IMR-90 (cell line): ENCODE data around the gene ITPRIP. TPM values are rescaled to one million over a fixed set of nuclear protein-coding genes. Genes with fewer than 3 reads are reported as not detected.

Source experiments
- ATAC-seq: fragments of 200-7000 bp; cut with Tn5 transposase; 2 replicates; pipeline ENCODE4 v1.9.1; 2020; ENCODE audit warnings: low read depth, mild to moderate bottlenecking, moderate library complexity
- BruUV-seq: library from RNA; stranded (reverse); fragments of 400-500 nt; replicated peaks from 2 replicates; lab custom pipeline; 2021; lab: Mats Ljungman, UMichigan
- CTCF ChIA-PET: fragments of 300-600 bp; formaldehyde crosslinking; extraction: SDS; loops from one replicate; lab custom pipeline; 2021; ENCODE audit warnings: antibody characterized with exemption; lab: Yijun Ruan, JAX
- POLR2A ChIA-PET: fragments of 300-600 bp; sonication (Branson Sonifier 250); formaldehyde crosslinking; loops from one replicate; lab custom pipeline; 2022; ENCODE audit warnings: antibody characterized with exemption; ENCODE audit not compliant: unreplicated experiment; lab: Charles Lee
- DNase-seq: peaks from one replicate; pipeline ENCODE4 v3.0.0; 2013
- H2AFZ ChIP-seq: replicated peaks from 2 replicates; pipeline ENCODE3; 2013; ENCODE audit warnings: low read length, mild to moderate bottlenecking; ENCODE audit not compliant: poor library complexity
- H2AK5ac ChIP-seq: 2 replicates; pipeline ENCODE4 v1.6.1; 2013; ENCODE audit warnings: low read depth, low read length, inconsistent platforms
- H2AK9ac ChIP-seq: replicated peaks from 2 replicates; pipeline ENCODE3; 2013; ENCODE audit warnings: mild to moderate bottlenecking, low read depth, low read length, moderate library complexity; ENCODE audit not compliant: poor library complexity
- H2BK120ac ChIP-seq: 2 replicates; pipeline ENCODE4 v1.6.1; 2013; ENCODE audit warnings: low read depth, low read length, inconsistent platforms
- H2BK15ac ChIP-seq: 3 replicates; pipeline ENCODE4 v1.6.1; 2013; ENCODE audit warnings: low read depth, low read length, inconsistent platforms
- H2BK20ac ChIP-seq: 2 replicates; pipeline ENCODE4 v1.6.1; 2013; ENCODE audit warnings: low read depth, mild to moderate bottlenecking, inconsistent platforms, low read length, moderate library complexity
- H2BK5ac ChIP-seq: 2 replicates; pipeline ENCODE4 v1.6.1; 2013; ENCODE audit warnings: mild to moderate bottlenecking, low read depth, low read length, inconsistent platforms; ENCODE audit not compliant: poor library complexity, severe bottlenecking
- H3K14ac ChIP-seq: replicated peaks from 2 replicates; pipeline ENCODE4 v1.6.1; 2013; ENCODE audit warnings: low read depth, low read length, inconsistent platforms
- H3K18ac ChIP-seq: 2 replicates; pipeline ENCODE4 v1.6.1; 2013; ENCODE audit warnings: low read depth, low read length, control low read depth
- H3K23ac ChIP-seq: 2 replicates; pipeline ENCODE4 v1.6.1; 2013; ENCODE audit warnings: low read depth, low read length, inconsistent platforms
- H3K27ac ChIP-seq: 2 replicates; pipeline ENCODE4 v1.5.1; 2013; ENCODE audit warnings: mild to moderate bottlenecking, control low read depth, low read length; ENCODE audit not compliant: insufficient read depth
- H3K27me3 ChIP-seq: 2 replicates; pipeline ENCODE4 v1.6.1; 2013; ENCODE audit warnings: low read length; ENCODE audit not compliant: control insufficient read depth, insufficient read depth
- H3K36me3 ChIP-seq: 2 replicates; pipeline ENCODE4 v1.6.1; 2013; ENCODE audit warnings: low read length, mixed read lengths; ENCODE audit not compliant: control insufficient read depth, insufficient read depth
- H3K4ac ChIP-seq: 2 replicates; pipeline ENCODE4 v1.6.1; 2013; ENCODE audit warnings: low read depth, low read length, inconsistent platforms
- H3K4me1 ChIP-seq: 2 replicates; pipeline ENCODE4 v1.6.1; 2013; ENCODE audit warnings: low read length, mixed read lengths; ENCODE audit not compliant: control insufficient read depth, insufficient read depth
- H3K4me2 ChIP-seq: 2 replicates; pipeline ENCODE4 v1.6.1; 2013; ENCODE audit warnings: low read depth, mild to moderate bottlenecking, control low read depth, low read length, moderate library complexity
- H3K4me3 ChIP-seq: 2 replicates; pipeline ENCODE4 v1.5.1; 2013; ENCODE audit warnings: low read depth, mild to moderate bottlenecking, control low read depth, low read length, moderate library complexity; ENCODE audit not compliant: insufficient read depth
- H3K56ac ChIP-seq: 2 replicates; pipeline ENCODE4 v1.6.1; 2013; ENCODE audit warnings: low read length, inconsistent platforms; ENCODE audit not compliant: insufficient read depth; ENCODE audit errors: extremely low read depth
- H3K79me1 ChIP-seq, 2 experiments: 2 replicates each; pipeline ENCODE4 v1.6.1; 2013; ENCODE audit warnings: low read length in 2 of 2, inconsistent platforms in 1 of 2, low read depth in 1 of 2
- H3K9ac ChIP-seq: 2 replicates; pipeline ENCODE4 v1.6.1; 2013; ENCODE audit warnings: low read depth, low read length, control low read depth
- H3K9me1 ChIP-seq: 2 replicates; pipeline ENCODE4 v1.6.1; 2013; ENCODE audit warnings: low read length, inconsistent platforms; ENCODE audit not compliant: insufficient read depth
- H3K9me3 ChIP-seq: 2 replicates; pipeline ENCODE4 v1.6.1; 2013; ENCODE audit warnings: low read length; ENCODE audit not compliant: control insufficient read depth, insufficient read depth
- H4K20me1 ChIP-seq: 2 replicates; pipeline ENCODE4 v1.6.1; 2013; ENCODE audit warnings: low read length, inconsistent platforms; ENCODE audit not compliant: insufficient read depth
- H4K5ac ChIP-seq: 2 replicates; pipeline ENCODE4 v1.6.1; 2013; ENCODE audit warnings: mild to moderate bottlenecking, low read depth, low read length, control low read depth
- H4K8ac ChIP-seq, 2 experiments: 2 replicates each; pipeline ENCODE4 v1.6.1; 2013; ENCODE audit warnings: low read depth in 2 of 2, low read length in 2 of 2, control low read depth in 1 of 2, inconsistent platforms in 1 of 2
- H4K91ac ChIP-seq: 2 replicates; pipeline ENCODE4 v1.6.1; 2013; ENCODE audit warnings: low read depth, low read length, inconsistent platforms; ENCODE audit not compliant: insufficient read depth
- FOS ChIP-seq: fragments of 150-350 bp; IDR thresholded peaks from 2 replicates; pipeline ENCODE4 v1.6.1; 2016; ENCODE audit warnings: low read depth, low read length
- MAZ ChIP-seq: IDR thresholded peaks from 2 replicates; pipeline ENCODE4 v1.6.1; 2012; ENCODE audit warnings: low read depth, mild to moderate bottlenecking, low read length, improper control_type of control experiment, moderate library complexity, borderline replicate concordance
- NFE2L2 ChIP-seq: fragments of 150-350 bp; IDR thresholded peaks from 2 replicates; pipeline ENCODE4 v1.6.1; 2016; ENCODE audit warnings: low read depth, mild to moderate bottlenecking, low read length
- POLR2A ChIP-seq: IDR thresholded peaks from 2 replicates; pipeline ENCODE4 v1.6.1; 2012; ENCODE audit warnings: mild to moderate bottlenecking, low read depth, low read length
- RCOR1 ChIP-seq: IDR thresholded peaks from 2 replicates; pipeline ENCODE4 v1.6.1; 2012; ENCODE audit warnings: mild to moderate bottlenecking, low read length, improper control_type of control experiment; ENCODE audit not compliant: insufficient replicate concordance
- RFX5 ChIP-seq: IDR thresholded peaks from 2 replicates; pipeline ENCODE4 v1.8.0; 2012; ENCODE audit warnings: low read depth, mild to moderate bottlenecking, low read length, moderate library complexity
- USF2 ChIP-seq: fragments of 150-350 bp; IDR thresholded peaks from 2 replicates; pipeline ENCODE4 v1.6.1; 2017; ENCODE audit warnings: mild to moderate bottlenecking, antibody characterized with exemption, low read length, low read depth
- WGBS, 2 experiments: methylation state at CpG; one replicate each; pipeline versions ENCODE4 v1.1.5 to v1.1.7; 2013; ENCODE audit warnings: missing lambda C conversion rate in 2 of 2; ENCODE audit not compliant: insufficient read length in 1 of 2; ENCODE audit errors: extremely low coverage in 2 of 2; 5-methylcytosine and 5-hydroxymethylcytosine counted together
- dilution Hi-C: fragments of 300-500 bp; cut with HindIII; formaldehyde crosslinking; loops from one replicate; pipeline ENCODE4 v1.14.3; 2018; ENCODE audit warnings: low sequenced_read_pairs; ENCODE audit not compliant: unreplicated experiment
- in situ Hi-C: fragments of 300-500 bp; cut with MboI; formaldehyde crosslinking; loops from 3 replicates; pipeline ENCODE4 v1.14.3; 2019; ENCODE audit warnings: low sequenced_read_pairs, inconsistent platforms, mixed read lengths
- intact Hi-C: fragments of 100-400 bp; cut with micrococcal nuclease; formaldehyde crosslinking; loops from 2 replicates; pipeline ENCODE4 v1.10.0; 2022
- polyA plus RNA-seq, 3 experiments: library from polyadenylated mRNA; depleted of rRNA; stranded (reverse); fragments of >200 nt; gene quantifications; 2 replicates each; pipeline ENCODE4 v1.2.3, GENCODE V29; 2012; ENCODE audit warnings: low replicate concordance in 1 of 3
- total RNA-seq: library from RNA; depleted of rRNA; stranded (reverse); fragments of >200 nt; gene quantifications from 2 replicates; pipeline ENCODE4 v1.2.3, GENCODE V29; 2012
- TF ChIP-seq, protein P1 (sequence below): fragments of 150-350 bp; IDR thresholded peaks from 2 replicates; pipeline ENCODE4 v1.6.1; 2016; ENCODE audit warnings: low read depth, mild to moderate bottlenecking, low read length, moderate library complexity, borderline replicate concordance

Gene ITPRIP
- total and polyA plus RNA-seq, 2 of the 4 experiments (the other 2 are of a cell fraction): 7.5 to 31.9 TPM

GRCh38 chr10:104318810-104319741, 19.2 kb downstream of the ITPRIP start:
- H2AK9ac ChIP-seq: peak overlapping the region; percentile 80
- no peak overlapping the region for H3K14ac ChIP-seq
- peak overlapping the region; percentile 33 for H3K4me2 ChIP-seq
- peaks cover 96% of the 10 kb centered on the region for H4K20me1 ChIP-seq
- BruUV-seq: no TSS peak
- H3K36me3 ChIP-seq: peaks cover 18% of the 10 kb centered on the region
- 28% methylated on average over 3 of the region's 19 CpGs; no CpG with 5 or more reads in 1 of the 2 experiments for WGBS, 2 experiments
- in situ Hi-C loops (no loop called here), intact Hi-C loops (no loop called here), dilution Hi-C loops (no loop called here)
- TF ChIP-seq RCOR1 (no peak), NFE2L2 (no peak), POLR2A (no peak; the same call in 1 of the 2 replicates), USF2 (no peak), MAZ (no peak), FOS (no peak), RFX5 (no peak)
- TF ChIP-seq, protein P1, sequence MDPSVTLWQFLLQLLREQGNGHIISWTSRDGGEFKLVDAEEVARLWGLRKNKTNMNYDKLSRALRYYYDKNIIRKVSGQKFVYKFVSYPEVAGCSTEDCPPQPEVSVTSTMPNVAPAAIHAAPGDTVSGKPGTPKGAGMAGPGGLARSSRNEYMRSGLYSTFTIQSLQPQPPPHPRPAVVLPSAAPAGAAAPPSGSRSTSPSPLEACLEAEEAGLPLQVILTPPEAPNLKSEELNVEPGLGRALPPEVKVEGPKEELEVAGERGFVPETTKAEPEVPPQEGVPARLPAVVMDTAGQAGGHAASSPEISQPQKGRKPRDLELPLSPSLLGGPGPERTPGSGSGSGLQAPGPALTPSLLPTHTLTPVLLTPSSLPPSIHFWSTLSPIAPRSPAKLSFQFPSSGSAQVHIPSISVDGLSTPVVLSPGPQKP: no peak
- peak overlapping the region; percentile 15 for H3K27ac ChIP-seq
- H4K5ac ChIP-seq: no peak overlapping the region
- peak overlapping the region; percentile 22; the same call in 1 of the 2 replicates for H2BK120ac ChIP-seq
- ChIA-PET CTCF (no interaction called here), POLR2A (no interaction called here)
- peaks cover 58% of the 10 kb centered on the region for H3K9me1 ChIP-seq
- H3K9ac ChIP-seq: no peak overlapping the region
- no peak overlapping the region for H2AFZ ChIP-seq
- no peak overlapping the region for H3K56ac ChIP-seq
- peak; percentile 59 for ATAC-seq
- H3K4me1 ChIP-seq: peaks cover 41% of the 10 kb centered on the region
- peak overlapping the region; percentile 8; the same call in 1 of the 2 replicates for H3K23ac ChIP-seq
- H2BK5ac ChIP-seq: peak overlapping the region; percentile 4
- DNase-seq: peak; percentile 73
- H3K4me3 ChIP-seq: no peak overlapping the region
- H2BK15ac ChIP-seq: no peak overlapping the region
- no peak overlapping the region for H2BK20ac ChIP-seq
- H3K79me1 ChIP-seq: peaks cover 13 to 97% of the 10 kb centered on the region in 2 experiments
- H4K91ac ChIP-seq: peak overlapping the region; percentile 17; the same call in 1 of the 2 replicates
- no peaks in the 10 kb centered on the region for H3K9me3 ChIP-seq
- peak overlapping the region; percentile 76 for H2AK5ac ChIP-seq
- no peak overlapping the region; the same call in 1 of the 2 replicates for H3K4ac ChIP-seq
- H4K8ac ChIP-seq: peak overlapping the region in 1 of 2 experiments; percentile 24; a peak in 1 of 4 replicates
- H3K18ac ChIP-seq: no peak overlapping the region
- H3K27me3 ChIP-seq: no peaks in the 10 kb centered on the region
